Stimulated activated CD4-positive, alpha-beta T cell treated with anti-CD3 and anti-CD28 coated beads, Interleukin-1b, Interleukin-23, amount 100 ng/mL, for 1 hour (primary cell): ENCODE data around the gene PKP3.
"Not testable (repeated sequence)": the region's sequence is repeated elsewhere in the genome, so short reads cannot be mapped to it uniquely, and the experiment has no call there.

ENCODE experiments used
- DNase-seq, 2 donors: peaks; one replicate each; pipeline ENCODE4 v3.0.0-alpha.2; 2020; ENCODE audit warnings: low read depth in 2 of 2

PKP3 gene

DNA sequence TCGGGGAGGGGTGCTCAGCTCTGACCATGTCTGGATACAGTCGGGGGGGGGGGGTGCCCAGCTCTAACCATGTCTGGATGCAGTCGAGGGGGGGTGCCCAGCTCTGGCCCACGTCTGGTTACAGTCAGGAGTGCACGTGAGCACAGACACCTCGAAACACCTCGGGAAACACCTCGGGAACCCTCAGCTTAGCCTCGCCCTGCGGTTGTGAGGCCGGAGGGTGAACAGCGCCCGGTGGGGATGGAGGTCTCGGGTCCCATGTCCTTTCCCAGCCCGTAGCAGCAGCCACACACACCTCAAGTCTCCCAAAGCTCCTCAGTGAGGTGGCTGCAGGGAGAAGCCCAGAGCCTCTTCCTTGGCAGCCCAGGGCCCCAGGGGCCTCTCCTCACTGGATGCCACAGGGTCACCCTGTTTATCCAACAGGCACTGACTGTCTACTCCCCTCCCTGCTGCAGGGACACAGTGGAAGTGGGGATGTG, 18.7 kb downstream of the PKP3 start:
- DNase-seq: no peak

- DNase-seq: no peak
Observed at GRCh38 chr11:413120-414081, 19.4 kb downstream of the PKP3 start.

DNA sequence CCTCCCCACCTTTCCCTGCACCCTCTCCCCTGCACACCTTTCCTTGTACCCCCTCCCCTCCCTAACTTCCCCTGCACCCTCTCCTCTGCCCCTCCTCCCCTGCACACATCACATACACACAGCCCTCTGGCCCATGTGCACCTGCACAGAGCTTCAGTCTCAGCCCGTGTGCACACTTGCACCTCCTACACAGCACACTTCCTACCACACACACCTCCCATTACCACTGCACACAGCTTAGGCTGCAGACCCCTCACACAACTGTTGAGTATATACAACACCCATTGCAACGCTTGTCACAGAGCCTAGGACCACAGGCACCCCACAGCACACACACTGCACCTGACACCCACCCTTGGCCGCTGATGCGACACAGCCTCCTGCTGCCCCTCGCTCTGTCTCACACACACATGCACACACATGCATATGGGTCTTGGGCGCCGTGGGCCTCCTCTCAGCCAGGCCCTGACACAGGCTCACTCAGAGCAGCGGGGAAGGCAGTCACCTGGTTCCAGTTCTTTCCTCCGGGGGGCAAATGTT, 20.4 kb downstream of the PKP3 start:
- DNase-seq: no peak

- DNase-seq: no peak
Observed at GRCh38 chr11:415640-416041, 21.6 kb downstream of the PKP3 start.

- no peak for DNase-seq
Observed at GRCh38 chr11:416051-416756, 22.2 kb downstream of the PKP3 start.

DNA sequence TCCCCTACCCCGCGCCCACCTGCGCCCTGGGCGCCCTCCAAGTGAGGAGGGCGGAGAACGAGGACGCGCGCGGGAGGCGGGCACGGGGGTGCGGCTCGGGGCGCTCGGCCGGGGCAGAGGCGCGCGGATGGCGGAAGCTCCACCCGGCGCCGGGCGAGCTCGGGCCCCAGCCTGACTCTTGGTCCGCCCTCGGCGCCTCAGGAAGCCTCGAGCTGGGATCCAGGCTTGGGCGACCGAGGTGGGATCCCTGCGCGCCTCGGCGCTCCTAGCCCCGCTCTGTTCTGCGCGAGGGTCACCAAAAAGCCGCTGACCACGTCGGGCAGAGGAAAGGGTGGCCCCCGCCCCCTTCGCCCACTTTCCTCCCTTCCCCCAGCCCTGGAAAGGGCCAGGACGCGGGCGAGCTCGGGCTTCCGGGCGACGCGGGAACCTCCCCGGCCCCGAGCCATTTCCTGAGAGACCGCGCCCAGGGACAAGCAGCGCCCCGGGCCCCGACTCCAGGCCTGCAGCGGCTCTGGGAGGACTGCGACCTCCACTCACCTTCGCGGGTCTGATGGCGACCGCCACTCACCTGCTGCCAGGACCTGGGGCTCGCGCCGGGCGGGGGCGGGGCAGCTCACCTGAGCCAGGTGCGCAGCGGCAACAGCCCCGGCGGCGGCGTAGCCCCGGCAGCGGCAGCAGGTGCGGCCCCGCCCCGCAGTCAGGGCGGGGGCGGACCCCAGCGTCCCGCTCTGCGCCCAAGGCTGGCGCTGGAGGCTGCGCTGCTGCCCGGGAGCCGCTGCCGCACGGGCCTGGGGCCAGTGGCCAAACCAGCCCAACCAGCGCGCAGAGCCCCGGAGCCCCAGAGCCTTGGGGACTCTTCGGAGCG, 23.0 kb downstream of the PKP3 start:
- no peak for DNase-seq

- DNase-seq: no peak
Observed at GRCh38 chr11:417652-418342, 23.8 kb downstream of the PKP3 start.

DNA sequence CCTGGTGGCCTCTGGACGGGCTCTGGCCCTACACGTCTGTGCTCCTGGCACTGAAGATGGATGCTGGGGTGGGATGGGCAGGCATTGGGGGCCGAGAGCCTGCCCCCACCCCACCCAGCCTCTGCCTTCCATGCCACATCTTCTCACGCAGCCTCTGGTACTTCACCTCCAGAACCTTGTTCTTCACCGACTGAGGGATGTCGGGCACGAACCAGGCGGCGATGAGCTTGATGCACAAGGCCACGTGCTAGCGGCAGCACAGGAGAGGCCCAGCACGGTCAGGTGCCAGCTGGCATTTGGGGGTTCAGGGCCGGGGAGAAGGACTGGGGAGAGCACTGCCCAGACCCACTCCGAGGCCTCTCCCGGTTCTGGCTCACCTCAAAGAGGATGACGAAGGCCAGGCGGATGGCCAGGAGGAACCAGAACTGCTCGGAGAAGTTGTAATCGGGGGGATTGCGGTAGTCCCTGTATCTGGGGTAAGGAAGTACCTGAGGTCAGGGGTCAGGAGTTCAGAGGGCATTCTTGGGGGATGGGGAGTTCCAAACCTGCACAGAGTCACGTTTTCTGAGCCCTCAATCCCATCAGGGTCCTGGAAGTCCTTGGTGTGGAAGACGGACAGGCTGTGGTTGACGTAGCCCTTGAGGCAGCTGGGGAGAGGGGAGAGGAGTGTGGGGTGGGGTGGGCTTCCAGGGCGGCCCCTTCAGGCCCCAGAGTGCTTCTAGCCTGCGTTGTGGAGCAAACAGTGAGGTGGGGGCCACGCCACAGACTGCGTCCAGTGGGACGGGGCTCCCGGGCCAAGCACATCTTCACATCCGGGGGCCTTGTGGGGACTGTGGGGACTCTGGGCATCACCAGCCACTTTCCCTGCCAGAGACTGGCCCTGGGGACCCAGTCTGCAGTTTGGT, 24.6 kb downstream of the PKP3 start:
- DNase-seq: no peak

GRCh38 chr11:419248-420005, 25.4 kb downstream of the PKP3 start:
- DNase-seq: no peak

- DNase-seq: no peak
Observed at GRCh38 chr11:420054-420910, 26.3 kb downstream of the PKP3 start.

GRCh38 chr11:420911-421321, 26.9 kb downstream of the PKP3 start:
- no peak for DNase-seq

GRCh38 chr11:422249-422656, 28.2 kb downstream of the PKP3 start:
- DNase-seq: no peak

DNA sequence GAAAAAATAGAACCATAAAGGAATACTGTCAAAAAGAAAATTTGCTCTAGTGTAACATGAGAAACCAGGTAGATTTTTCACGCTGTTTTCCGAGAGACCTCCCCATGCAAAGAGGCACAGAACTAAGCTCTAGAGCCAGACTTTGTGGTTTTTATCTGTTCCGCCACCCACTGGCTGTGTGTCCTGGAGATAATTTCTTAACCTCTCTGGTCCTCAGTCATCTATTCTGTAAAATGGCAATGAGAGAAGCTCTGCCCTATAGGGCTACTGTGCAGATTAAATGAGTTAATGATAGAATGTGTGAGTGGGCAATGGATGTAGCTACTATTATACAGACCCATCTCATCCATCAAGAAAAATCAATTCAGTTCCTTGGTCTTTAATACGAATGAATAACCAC, 30.2 kb downstream of the PKP3 start:
- no peak for DNase-seq

DNA sequence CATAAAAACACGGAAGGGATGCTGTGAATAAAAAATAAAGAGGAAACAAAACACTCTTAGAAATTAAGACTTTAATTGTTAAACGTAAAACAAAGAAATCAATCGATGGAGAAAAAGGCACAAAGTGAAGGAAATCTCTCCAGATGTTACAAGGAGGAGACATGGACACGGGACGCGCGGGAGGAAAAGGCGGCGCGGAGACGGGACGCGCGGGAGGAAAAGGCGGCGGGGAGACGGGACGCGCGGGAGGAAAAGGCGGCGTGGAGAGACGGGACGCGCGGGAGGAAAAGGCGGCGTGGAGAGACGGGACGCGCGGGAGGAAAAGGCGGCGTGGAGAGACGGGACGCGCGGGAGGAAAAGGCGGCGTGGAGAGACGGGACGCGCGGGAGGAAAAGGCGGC, 30.8 kb downstream of the PKP3 start:
- DNase-seq: not testable (repeated sequence)

GRCh38 chr11:425301-425700, 31.3 kb downstream of the PKP3 start:
- no peak for DNase-seq

GRCh38 chr11:426851-427250, 32.8 kb downstream of the PKP3 start:
- DNase-seq: no peak

- no peak for DNase-seq
Observed at GRCh38 chr11:428295-428694, 34.3 kb downstream of the PKP3 start.

- no peak for DNase-seq
Observed at GRCh38 chr11:429391-429790, 35.4 kb downstream of the PKP3 start.
